GM19455 (cell line): Measurements from ENCODE around the gene ZGLP1.
A peak's percentile ranks its signal among the peaks of the same experiment; 100 is the strongest.
"Not testable (repeated sequence)": the region's sequence is repeated elsewhere in the genome, so short reads cannot be mapped to it uniquely, and the experiment has no call there.

Experiments
- ATAC-seq: cut with Tn5 transposase; IDR thresholded peaks from one replicate; pipeline ENCODE4 v1.9.1; 2021; ENCODE audit not compliant: unreplicated experiment

ZGLP1 gene

GRCh38 chr19:10283301-10284064, 26.1 kb downstream of the ZGLP1 start:
- ATAC-seq, result no peak

- not testable (repeated sequence) for ATAC-seq
Measured at GRCh38 chr19:10282043-10282442, 27.6 kb downstream of the ZGLP1 start.

- no peak for ATAC-seq
Measured at GRCh38 chr19:10279737-10280442, 29.7 kb downstream of the ZGLP1 start.

GRCh38 chr19:10278935-10279334, 30.7 kb downstream of the ZGLP1 start:
- no peak for ATAC-seq

- ATAC-seq, result no peak
Measured at GRCh38 chr19:10277795-10278589, 31.6 kb downstream of the ZGLP1 start.

- ATAC-seq, result no peak
Measured at GRCh38 chr19:10274589-10274988, 35.0 kb downstream of the ZGLP1 start.

- peak; percentile 19 for ATAC-seq
Measured at GRCh38 chr19:10271543-10272086, 38.0 kb downstream of the ZGLP1 start.

GRCh38 chr19:10270616-10271394, 38.8 kb downstream of the ZGLP1 start, which contains the start of gene ICAM1:
ICAM1 (plus strand) TSS chr19:10271120; CDS start chr19:10271160, 40 bp downstream.
- ATAC-seq, result peak; percentile 50

- ATAC-seq, result no peak
Measured at GRCh38 chr19:10270180-10270615, 39.4 kb downstream of the ZGLP1 start.

GRCh38 chr19:10269333-10270179, 40.1 kb downstream of the ZGLP1 start:
- peak; percentile 34 for ATAC-seq

- no peak for ATAC-seq
Measured at GRCh38 chr19:10268071-10268470, 41.5 kb downstream of the ZGLP1 start.

- no peak for ATAC-seq
Measured at GRCh38 chr19:10266706-10267105, 42.9 kb downstream of the ZGLP1 start.

GRCh38 chr19:10262771-10263170, 46.8 kb downstream of the ZGLP1 start:
- ATAC-seq, result no peak

- no peak for ATAC-seq
Measured at GRCh38 chr19:10260141-10260584, 49.5 kb downstream of the ZGLP1 start.

GRCh38 chr19:10259162-10259905, 50.3 kb downstream of the ZGLP1 start:
- no peak for ATAC-seq

- ATAC-seq, result no peak
Measured at GRCh38 chr19:10258080-10258710, 51.4 kb downstream of the ZGLP1 start.

- no peak for ATAC-seq
Measured at GRCh38 chr19:10256970-10257615, 52.5 kb downstream of the ZGLP1 start.

GRCh38 chr19:10256551-10256950, 53.1 kb downstream of the ZGLP1 start:
- ATAC-seq, result no peak
